Glutamatergic neuron (in vitro differentiated cells): Measurements from ENCODE around the gene PELI2. TPM values are rescaled to one million over a fixed set of nuclear protein-coding genes. Genes with fewer than 3 reads are reported as not detected.

ENCODE experiments used
- DNase-seq: peaks from one replicate; pipeline ENCODE4 v3.0.0; 2022
- H3K27ac Mint-ChIP-seq: one replicate; pipeline ENCODE4 v1.8.0; 2020; ENCODE audit warnings: mild to moderate bottlenecking, mixed read lengths, inconsistent platforms; ENCODE audit not compliant: unreplicated experiment
- H3K27me3 Mint-ChIP-seq: one replicate; pipeline ENCODE4 v1.8.0; 2020; ENCODE audit warnings: mild to moderate bottlenecking, moderate library complexity, mixed read lengths, inconsistent platforms; ENCODE audit not compliant: unreplicated experiment
- H3K36me3 Mint-ChIP-seq: one replicate; pipeline ENCODE4 v1.8.0; 2020; ENCODE audit warnings: mild to moderate bottlenecking, mixed read lengths, inconsistent platforms; ENCODE audit not compliant: unreplicated experiment
- H3K4me1 Mint-ChIP-seq: one replicate; pipeline ENCODE4 v1.8.0; 2020; ENCODE audit warnings: mild to moderate bottlenecking, low read depth, mixed read lengths, inconsistent platforms; ENCODE audit not compliant: unreplicated experiment
- H3K4me3 Mint-ChIP-seq: one replicate; pipeline ENCODE4 v1.8.0; 2020; ENCODE audit warnings: mild to moderate bottlenecking, mixed read lengths, inconsistent platforms; ENCODE audit not compliant: unreplicated experiment
- H3K9me3 Mint-ChIP-seq: one replicate; pipeline ENCODE4 v1.8.0; 2020; ENCODE audit warnings: mild to moderate bottlenecking, moderate library complexity, mixed read lengths, inconsistent platforms; ENCODE audit not compliant: unreplicated experiment
- CTCF ChIP-seq: fragments of 200-600 bp; sonication (generic); IDR thresholded peaks from one replicate; pipeline ENCODE4 v1.5.0; 2021; ENCODE audit not compliant: partially characterized antibody, unreplicated experiment
- total RNA-seq: library from RNA; stranded (reverse); fragmentation: NEBNext Ultra II Directional; extraction: Animal tissue kit (Norgen Biotek cat#: 25700); gene quantifications from one replicate; pipeline ENCODE4 v1.2.1, GENCODE V29; 2021; ENCODE audit not compliant: unreplicated experiment

Gene PELI2
- total RNA-seq, 1 donor from 2014 or later: 158 TPM

GRCh38 chr14:56270921-56271320, 152.7 kb downstream of the PELI2 start:
- Mint-ChIP-seq H3K9me3 (peaks cover 5% of the 10 kb centered on the region), H3K27ac (no peak overlapping the region), H3K36me3 (no peaks in the 10 kb centered on the region), H3K4me3 (no peak overlapping the region), H3K4me1 (peaks cover 26% of the 10 kb centered on the region), H3K27me3 (peaks cover 2% of the 10 kb centered on the region)
- DNase-seq: no peak
- TF ChIP-seq CTCF: no peak

- Mint-ChIP-seq H3K4me1 (peaks cover 26% of the 10 kb centered on the region), H3K36me3 (no peaks in the 10 kb centered on the region), H3K27me3 (peaks cover 2% of the 10 kb centered on the region), H3K4me3 (no peak overlapping the region), H3K9me3 (peaks cover 5% of the 10 kb centered on the region), H3K27ac (peak overlapping the region; percentile 67)
- no peak for TF ChIP-seq CTCF
- DNase-seq: no peak
These were observed 153.8 kb downstream of the PELI2 start for GRCh38 chr14:56271970-56272369.

- H3K9me3 Mint-ChIP-seq: peaks cover 5% of the 10 kb centered on the region
- H3K36me3 Mint-ChIP-seq: no peaks in the 10 kb centered on the region
- H3K4me3 Mint-ChIP-seq: no peak overlapping the region
- H3K27me3 Mint-ChIP-seq: peaks cover 2% of the 10 kb centered on the region
- peaks cover 26% of the 10 kb centered on the region for H3K4me1 Mint-ChIP-seq
- TF ChIP-seq CTCF: no peak
- no peak overlapping the region for H3K27ac Mint-ChIP-seq
- DNase-seq: no peak
These were observed 154.9 kb downstream of the PELI2 start for GRCh38 chr14:56273155-56273554.

GRCh38 chr14:56273951-56274350, 155.7 kb downstream of the PELI2 start:
- Mint-ChIP-seq H3K4me3 (no peak overlapping the region), H3K36me3 (no peaks in the 10 kb centered on the region), H3K27ac (no peak overlapping the region), H3K27me3 (peaks cover 2% of the 10 kb centered on the region), H3K9me3 (peaks cover 5% of the 10 kb centered on the region), H3K4me1 (peaks cover 26% of the 10 kb centered on the region)
- no peak for TF ChIP-seq CTCF
- no peak for DNase-seq

GRCh38 chr14:56274556-56274955, 156.3 kb downstream of the PELI2 start:
- no peak overlapping the region for H3K4me3 Mint-ChIP-seq
- peak overlapping the region; percentile 64 for H3K27ac Mint-ChIP-seq
- no peaks in the 10 kb centered on the region for H3K36me3 Mint-ChIP-seq
- H3K9me3 Mint-ChIP-seq: peaks cover 5% of the 10 kb centered on the region
- peaks cover 2% of the 10 kb centered on the region for H3K27me3 Mint-ChIP-seq
- DNase-seq: no peak
- H3K4me1 Mint-ChIP-seq: peaks cover 26% of the 10 kb centered on the region
- TF ChIP-seq CTCF: no peak
